HepG2 (cell line): Measurements from ENCODE around the gene RBBP8. TPM values are rescaled to one million over a fixed set of nuclear protein-coding genes. Genes with fewer than 3 reads are reported as not detected.

ENCODE experiments used
- CTCF ChIP-seq: sonication (generic); formaldehyde crosslinking; IDR thresholded peaks from 2 replicates; pipeline ENCODE4 v1.5.0; 2020; ENCODE audit warnings: mild to moderate bottlenecking, missing genetic modification reagents, moderate library complexity
- polyA plus RNA-seq, 8 experiments: library from polyadenylated mRNA; depleted of rRNA in 3 of 8; stranded (reverse) in 7 of 8; unstranded in 1 of 8; fragments of >200 nt; fragmentation: Illumina TruSeq in 4 of 8; extraction: Trizol in 4 of 8; gene quantifications; 2 replicates each; pipeline versions ENCODE4 v1.2.1 to v1.2.3, GENCODE V29; 2011 to 2016; ENCODE audit warnings: low read depth in 4 of 8, missing spikeins in 1 of 8, mixed read lengths in 1 of 8; ENCODE audit not compliant: insufficient read depth in 1 of 8
- total RNA-seq, 5 experiments: library from RNA; depleted of rRNA; stranded (reverse); fragments of >200 nt; fragmentation: Illumina TruSeq; extraction: Trizol; gene quantifications; 2 replicates each; pipeline ENCODE4 v1.2.3, GENCODE V29; 2016; ENCODE audit warnings: low read depth in 1 of 5
- TF ChIP-seq, protein P1 (sequence below): IDR thresholded peaks from 2 replicates; pipeline ENCODE4 v1.6.1; 2012; ENCODE audit warnings: low read depth, low read length, improper control_type of control experiment
- TF ChIP-seq, protein P2 (sequence below), 2 experiments: sonication (generic) in 1 of 2; formaldehyde crosslinking in 1 of 2; IDR thresholded peaks; 2 replicates each; pipeline versions ENCODE4 v1.4.0 to v1.6.1; 2016 to 2020; ENCODE audit warnings: borderline replicate concordance in 1 of 2, low read depth in 1 of 2, mild to moderate bottlenecking in 1 of 2, missing genetic modification reagents in 1 of 2

Gene RBBP8
- total and polyA plus RNA-seq, 2 of the 13 experiments (the other 11 are each of a cell fraction or from before 2014, with no cell fraction given), result 14.2 to 47.4 TPM

- TF ChIP-seq CTCF (CRISPR knock-in tag), result peak; percentile 30
- TF ChIP-seq, protein P1, sequence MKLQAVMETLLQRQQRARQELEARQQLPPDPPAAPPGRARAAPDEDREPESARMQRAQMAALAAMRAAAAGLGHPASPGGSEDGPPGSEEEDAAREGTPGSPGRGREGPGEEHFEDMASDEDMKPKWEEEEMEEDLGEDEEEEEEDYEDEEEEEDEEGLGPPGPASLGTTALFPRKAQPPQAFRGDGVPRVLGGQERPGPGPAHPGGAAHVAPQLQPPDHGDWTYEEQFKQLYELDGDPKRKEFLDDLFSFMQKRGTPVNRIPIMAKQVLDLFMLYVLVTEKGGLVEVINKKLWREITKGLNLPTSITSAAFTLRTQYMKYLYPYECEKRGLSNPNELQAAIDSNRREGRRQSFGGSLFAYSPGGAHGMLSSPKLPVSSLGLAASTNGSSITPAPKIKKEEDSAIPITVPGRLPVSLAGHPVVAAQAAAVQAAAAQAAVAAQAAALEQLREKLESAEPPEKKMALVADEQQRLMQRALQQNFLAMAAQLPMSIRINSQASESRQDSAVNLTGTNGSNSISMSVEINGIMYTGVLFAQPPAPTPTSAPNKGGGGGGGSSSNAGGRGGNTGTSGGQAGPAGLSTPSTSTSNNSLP, result 0 out of 2 replicates have a peak, but pooled peaks have one; percentile 30
- TF ChIP-seq, protein P2, sequence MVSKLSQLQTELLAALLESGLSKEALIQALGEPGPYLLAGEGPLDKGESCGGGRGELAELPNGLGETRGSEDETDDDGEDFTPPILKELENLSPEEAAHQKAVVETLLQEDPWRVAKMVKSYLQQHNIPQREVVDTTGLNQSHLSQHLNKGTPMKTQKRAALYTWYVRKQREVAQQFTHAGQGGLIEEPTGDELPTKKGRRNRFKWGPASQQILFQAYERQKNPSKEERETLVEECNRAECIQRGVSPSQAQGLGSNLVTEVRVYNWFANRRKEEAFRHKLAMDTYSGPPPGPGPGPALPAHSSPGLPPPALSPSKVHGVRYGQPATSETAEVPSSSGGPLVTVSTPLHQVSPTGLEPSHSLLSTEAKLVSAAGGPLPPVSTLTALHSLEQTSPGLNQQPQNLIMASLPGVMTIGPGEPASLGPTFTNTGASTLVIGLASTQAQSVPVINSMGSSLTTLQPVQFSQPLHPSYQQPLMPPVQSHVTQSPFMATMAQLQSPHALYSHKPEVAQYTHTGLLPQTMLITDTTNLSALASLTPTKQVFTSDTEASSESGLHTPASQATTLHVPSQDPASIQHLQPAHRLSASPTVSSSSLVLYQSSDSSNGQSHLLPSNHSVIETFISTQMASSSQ (IDR thresholded peaks at IDR 0.05; ENCODE audit: low read depth), result no peak
- TF ChIP-seq, protein P2 (CRISPR knock-in tag; IDR thresholded peaks at IDR 0.05; ENCODE audit: borderline replicate concordance), result no peak
Observed at GRCh38 chr18:23053776-23054457, 120.8 kb downstream of the RBBP8 start (continued).
